ENCODE measurements around the gene PHF19.

PHF19 gene

DNA sequence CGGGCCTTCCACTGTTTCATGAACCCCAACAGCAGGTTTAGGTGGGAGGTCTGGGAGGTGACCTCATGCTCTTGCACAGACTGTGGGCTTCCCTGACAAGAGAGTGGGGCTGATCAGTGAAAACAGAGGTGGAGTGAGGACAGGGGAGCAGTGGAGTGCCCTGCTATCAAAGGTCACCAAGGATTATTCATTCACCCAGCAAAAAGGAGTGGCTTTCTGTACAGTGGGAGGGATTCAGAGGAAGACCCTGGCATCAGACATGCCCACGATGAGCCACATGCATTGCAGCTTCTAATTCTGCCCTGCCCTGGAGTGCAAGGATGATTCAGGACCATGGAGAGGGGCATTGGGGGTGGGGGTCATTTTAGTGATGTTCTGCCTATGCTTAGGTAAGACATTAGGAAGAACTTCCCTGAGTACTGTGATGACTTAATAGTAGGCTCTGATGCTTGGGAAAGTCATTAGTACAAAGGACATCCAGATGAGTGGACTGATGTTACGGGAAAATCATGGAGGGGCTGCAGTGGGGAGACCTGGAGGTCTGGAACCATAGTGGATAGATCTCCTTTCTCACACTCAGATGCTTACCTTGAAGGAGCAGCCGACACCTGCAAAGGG is 36.8 kb upstream of the PHF19 start:
- no peak for DNase-seq

DNA sequence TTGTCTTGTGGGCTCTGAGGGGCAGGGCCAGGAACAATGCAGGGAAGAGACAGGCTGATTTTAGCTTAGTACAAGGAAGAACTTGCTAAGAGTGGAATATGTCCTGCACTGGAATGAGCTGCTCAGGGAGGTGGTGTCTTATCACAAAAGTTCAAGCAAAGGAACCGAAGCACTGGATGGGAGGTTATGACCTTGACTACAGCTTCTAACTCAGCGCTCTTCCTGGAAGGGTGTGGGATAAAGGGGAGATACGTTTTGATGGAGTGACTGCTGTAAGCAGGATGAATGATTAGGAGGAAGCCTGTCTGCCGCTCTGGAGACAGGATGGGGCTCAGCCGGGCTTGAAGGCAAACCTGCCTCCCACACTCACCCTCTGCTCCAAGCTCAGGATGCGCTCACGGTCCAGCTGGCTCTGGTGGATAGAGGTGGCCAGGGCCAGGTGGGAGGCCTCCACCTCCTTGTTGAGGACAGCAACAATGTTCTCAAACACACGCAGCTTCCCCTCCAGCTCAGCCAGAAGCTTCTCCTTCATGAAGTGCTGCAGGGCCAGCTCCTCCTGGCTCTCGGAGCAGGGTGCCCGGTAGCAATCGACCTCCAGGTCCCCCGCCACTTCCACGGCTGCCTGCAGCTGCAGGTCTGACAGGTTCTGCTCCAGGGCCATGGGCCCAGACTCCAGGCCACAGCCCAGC is 36.1 kb upstream of the PHF19 start:
- no peak for DNase-seq

DNA sequence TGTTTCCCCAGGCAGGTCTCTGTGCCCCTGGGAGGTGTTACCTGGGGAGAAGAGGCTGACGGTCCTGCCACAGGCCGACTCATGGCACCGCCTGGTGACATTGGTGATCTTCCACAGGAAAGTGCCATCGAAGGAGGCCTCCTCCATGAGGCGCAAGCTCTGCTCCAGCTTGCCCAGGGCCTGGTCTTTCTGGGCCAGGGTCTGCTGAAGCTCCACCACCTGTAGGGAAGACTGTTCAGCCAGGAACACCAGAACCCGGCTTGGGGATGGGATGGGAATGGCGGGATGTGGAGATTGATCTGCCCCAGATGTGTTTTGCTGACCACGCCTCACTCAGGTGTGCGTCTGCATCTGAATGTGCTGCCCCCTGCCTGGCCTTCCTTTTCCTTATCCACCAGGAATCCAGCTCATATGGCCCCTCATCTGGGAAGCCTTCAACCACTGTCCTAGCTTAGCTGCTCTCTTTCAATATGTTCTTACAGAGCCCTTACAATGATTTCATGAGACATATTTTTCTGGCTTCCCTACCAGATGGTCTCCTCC is 34.4 kb upstream of the PHF19 start:
- DNase-seq, result no peak

DNA sequence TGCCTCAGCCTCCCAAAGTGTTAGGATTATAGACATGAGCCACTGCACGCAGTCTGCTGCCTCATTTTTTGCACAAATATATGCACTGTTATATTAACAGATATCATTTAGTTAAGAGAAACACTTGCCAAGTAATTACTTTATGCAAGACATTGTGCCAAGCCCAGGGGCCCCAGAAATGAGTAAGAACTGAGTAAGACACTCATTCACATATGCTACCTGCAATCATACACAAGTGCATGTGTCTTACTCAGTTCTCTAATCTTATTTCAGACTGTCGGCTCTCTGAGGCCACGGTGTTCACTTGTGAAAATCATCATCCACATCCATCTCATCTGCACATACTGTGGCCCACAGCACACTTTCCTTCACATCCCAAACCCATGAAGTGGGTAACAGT is 33.7 kb upstream of the PHF19 start:
- no peak for DNase-seq

DNA sequence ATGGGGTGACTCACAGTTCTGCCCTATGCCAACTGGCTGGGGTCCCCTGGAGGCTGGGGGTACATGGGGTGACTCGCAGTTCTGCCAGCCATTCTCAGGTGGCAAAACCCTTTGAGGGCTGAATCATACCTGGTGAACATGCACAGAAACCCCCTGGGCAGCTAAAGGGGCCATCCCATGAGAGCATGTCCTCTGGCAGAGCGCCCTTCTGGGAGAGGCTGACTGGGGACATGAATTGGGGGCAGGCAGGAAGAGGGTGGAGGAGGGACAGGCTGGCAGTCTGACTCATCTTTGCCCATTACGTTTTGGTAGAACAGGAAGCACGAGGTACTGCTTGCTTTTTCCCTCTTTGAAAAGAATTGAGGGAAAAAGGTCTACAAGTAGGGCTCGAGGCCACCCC is 32.9 kb upstream of the PHF19 start:
- no peak for DNase-seq

DNA sequence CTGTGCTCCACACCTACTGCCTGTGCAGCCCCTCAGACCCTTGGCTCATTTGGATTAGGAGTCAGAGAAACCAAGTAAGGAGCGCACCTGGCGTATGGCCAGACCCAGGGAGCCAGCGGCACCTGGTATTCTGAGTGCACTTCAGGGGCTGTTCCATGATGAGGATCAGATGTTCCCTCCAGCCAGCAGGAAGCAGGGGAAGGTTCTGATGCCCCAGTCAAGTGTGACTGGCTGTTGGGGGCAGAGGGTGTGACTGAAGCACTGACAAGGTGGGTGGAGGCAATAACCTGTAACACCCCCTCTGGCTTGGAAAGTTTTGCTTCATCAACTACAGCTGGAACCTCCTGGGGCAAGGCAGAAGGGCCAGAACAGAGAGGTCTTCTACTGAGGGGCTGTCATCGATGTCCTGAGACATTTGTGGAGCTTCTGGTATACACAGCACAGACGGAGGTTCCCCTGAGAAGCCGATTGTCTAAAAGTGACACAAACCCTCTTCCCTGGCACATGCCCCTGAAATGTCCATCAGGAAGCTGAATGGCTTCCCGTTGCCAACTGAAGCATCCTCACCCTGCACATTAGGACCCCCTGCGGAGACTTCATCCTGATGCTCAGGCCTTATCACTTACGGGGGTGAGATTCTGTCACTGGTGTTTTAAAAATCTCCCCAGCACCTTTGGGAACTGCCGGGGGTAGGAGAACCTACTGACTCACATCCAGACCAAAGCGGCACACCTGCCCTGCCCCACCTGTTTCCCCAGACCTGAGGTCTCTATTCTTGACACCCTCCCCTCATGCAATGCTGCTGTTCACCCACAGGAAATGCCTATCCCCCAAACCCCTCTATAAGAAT is 28.6 kb upstream of the PHF19 start:
- DNase-seq, result no peak

DNA sequence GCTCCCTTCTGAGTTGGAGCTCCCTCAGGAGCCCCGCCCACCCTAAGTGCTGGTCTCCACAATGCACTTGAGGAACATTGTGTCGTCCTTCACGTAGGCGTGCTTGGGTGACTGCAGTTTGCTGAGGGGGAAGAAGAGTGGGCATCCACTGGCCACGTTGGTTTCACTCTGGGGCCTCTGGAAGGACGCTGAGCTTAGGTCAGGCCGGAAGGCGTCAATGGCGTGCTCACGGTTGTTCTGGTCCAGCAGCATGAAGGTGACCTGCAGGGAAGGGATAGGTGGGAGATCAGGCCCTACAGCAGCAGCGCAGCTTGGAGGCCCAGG is 28.0 kb upstream of the PHF19 start:
- DNase-seq, result no peak

DNA sequence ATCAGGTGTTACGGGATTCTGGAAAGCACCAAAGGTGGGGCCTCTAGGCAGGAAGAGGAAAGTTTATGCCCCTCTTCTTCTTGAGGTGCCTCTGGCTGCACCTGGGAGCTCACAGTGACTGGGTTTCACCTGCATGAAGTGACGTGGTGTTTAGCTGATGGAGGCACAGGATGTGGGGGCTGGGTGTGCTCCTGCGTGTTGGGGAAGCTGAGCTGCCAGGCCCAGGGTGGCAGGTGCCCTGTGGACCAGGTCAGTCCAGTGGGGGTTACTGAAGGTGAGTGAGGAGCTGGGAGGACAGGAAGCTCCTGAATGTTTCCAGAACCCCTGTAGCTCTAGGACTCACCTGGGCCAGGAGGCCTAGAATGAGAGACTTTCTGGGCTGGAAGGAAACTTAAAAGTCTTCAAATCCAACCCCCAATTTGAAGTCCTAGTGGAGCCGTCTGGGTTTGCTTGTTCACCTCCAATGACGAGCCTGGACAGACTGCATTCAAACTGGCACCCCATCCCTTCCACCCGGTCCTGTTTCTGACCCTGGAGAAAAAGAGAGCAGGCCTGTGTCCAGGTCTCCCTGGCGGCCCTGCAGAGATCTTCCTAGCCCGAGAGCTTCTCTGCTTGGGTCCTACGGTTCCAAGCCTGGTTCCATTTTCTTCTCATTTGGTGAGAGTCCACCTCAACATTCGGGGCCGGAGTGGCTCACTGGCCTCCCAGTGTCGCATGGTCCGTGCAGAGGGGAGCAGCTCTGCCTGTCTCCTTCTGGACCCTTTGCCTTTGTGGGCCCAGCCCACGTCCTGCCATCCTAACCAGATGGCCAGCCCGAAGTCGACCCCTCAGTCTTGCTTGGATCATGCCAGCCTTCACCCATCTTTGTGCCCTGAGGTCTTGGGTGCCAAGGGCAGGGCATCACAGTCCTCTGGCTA is 27.3 kb upstream of the PHF19 start:
- no peak for DNase-seq

DNA sequence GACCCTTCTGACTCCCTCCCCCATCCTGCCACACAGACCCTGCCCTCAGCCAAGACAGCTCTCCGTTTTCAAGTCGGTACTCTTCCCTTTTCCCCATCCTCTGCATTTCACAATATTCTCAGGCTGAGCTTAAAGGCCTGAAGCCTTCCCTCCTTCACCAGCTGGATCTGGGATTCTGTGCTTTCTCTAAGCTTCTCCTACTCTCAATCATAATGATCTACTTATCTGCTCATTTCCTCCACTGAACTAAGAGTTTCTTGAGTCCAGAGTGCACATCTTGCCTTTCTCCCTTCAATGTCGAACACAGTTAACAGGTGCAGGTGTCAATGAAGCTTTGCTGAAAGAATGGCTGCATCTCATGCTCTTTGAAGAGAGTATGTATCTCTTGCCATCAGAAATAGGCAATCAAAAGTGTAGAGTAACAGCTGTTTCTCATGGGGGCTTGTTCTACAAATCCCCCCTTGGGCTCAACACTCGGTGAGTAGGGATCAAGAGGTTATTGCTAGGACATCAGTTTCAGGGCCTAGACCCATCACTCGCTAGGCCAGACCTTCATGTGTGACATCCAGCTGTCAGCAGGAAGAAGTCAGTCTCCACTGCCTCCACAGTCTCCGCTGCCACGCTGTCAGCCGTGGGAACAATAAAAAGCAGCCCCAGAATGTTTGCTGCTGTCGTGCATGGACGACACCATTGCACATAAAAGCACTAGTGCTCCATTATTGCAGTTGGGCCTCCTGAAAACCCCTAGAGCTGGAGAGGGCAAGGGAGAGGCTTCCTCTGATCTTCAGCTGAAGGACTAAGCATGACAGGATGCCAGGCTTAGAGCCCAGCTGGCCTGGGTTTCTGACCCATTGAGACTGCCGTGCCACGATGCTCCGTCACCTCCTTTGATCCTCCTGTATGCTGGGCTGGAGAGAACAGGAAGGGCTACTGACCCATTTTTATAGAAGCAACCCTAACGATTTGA is 25.9 kb upstream of the PHF19 start:
- no peak for DNase-seq

DNA sequence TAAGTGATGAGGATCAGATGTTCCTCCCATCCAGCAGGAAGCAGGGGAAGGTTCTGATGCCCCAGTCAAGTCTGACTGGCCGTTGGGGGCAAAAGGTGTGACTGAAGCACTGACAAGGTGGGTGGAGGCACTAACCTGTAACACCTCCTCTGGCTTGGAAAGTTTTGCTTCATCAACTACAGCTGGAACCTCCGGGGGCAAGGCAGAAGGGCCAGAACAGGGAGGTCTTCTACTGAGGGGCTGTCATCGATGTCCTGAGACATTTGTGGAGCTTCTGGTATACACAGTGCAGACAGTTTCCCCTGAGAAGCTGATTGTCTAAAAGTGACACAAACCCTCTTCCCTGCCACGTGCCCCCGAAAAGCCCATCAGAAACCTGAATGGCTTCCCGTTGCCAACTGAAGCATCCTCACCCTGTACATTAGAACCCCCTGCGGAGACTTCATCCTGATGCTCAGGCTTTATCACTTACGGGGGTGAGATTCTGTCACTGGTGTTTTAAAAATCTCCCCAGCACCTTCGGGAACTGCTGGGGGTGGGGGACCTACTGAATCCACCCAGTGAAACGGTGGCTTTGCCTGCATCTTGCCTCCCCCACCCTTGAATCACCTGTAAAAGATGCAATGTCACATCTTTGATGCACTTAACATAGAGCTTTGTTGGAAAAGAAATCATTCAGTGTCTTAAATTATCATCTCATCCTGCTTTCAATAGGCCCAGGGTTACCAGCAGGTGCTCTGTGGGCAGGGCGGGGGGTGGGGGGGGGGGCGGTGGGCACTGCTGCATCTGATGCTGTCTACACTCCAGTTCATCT is 25.0 kb upstream of the PHF19 start:
- DNase-seq, result peak; percentile 8

DNA sequence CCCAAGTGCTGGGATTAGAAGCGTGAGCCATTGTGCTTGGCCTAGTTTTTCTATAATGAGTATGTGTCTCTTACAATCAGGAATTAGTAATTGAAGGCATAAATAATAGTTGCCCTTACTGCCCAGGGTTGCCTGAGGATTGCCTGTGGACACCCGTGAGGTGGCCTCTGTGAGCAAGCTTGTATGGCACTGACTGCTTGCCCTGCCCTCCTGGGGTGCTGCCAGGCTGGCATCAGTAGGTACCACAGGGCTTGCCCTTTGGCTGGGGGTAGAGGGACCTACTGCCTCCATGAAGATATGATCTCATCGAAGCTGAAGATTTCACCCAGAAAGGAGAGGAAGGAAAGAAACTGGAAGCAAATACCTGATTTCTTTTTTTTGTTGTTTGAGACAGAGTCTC is 23.8 kb upstream of the PHF19 start:
- no peak for DNase-seq

DNA sequence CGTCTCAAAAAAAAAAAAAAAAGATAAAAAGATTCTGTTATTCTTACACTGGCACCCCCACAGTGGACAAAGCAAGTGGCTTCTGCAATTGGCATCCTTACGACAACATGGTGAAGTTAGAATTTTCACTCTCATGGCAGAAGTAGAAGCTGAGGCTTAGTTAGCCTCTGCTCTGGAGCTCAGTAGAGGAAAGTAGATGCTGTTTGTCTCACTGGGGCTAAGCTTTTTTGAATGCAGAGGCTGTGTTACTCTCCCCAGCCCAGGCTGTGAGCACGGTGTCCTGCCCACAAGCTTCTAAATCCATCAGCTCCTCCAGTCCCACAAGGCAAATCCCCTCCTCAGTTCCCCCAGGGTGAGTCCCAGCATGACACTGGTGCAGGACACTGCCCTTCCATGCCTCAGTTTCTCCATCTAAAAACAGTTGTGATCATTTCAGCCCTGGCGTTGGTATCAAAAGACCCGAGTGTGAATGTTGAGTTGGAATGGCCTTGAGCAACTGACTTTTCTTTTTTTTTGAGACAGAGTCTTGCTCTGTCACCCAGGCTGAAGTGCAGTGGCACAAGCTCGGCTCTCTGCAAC is 22.6 kb upstream of the PHF19 start:
- DNase-seq, result no peak

DNA sequence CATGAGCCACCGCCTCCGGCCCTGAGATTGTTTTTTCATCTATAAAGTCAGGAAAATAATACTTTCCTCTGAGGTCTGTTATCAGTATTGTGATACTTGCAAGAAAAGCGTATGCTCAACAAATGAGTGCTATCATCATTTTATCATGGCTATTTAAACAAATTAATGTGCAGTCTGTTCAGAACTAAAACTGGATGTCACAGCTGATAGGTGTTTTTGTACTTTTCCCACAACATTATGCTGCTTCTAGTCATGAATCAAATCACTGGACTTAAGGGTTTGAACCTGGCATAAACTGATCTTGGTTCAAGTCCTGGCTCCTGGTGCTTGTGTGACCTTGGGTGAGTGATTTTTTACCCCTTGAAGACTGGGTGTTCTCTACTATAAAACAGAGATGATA is 21.4 kb upstream of the PHF19 start:
- no peak for DNase-seq

DNA sequence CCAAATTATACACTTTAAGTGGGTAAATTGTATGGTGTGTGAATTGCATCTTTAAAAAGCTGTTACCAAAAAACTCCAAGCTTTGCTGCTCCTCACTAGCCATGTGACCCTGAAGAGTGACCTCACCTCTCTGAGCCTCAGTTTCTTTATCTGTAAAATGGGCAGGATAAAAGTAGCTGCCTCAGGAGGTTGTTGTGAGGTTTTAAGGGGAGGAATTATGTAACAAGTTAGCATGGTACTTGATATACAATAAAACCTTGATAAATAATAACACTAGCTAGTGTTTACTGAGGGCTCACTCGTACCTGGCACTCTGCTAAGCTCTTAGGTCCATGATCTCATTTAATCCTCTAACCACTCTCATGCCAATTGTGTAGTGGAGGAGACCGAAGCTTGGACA is 19.0 kb upstream of the PHF19 start:
- DNase-seq, result no peak

DNA sequence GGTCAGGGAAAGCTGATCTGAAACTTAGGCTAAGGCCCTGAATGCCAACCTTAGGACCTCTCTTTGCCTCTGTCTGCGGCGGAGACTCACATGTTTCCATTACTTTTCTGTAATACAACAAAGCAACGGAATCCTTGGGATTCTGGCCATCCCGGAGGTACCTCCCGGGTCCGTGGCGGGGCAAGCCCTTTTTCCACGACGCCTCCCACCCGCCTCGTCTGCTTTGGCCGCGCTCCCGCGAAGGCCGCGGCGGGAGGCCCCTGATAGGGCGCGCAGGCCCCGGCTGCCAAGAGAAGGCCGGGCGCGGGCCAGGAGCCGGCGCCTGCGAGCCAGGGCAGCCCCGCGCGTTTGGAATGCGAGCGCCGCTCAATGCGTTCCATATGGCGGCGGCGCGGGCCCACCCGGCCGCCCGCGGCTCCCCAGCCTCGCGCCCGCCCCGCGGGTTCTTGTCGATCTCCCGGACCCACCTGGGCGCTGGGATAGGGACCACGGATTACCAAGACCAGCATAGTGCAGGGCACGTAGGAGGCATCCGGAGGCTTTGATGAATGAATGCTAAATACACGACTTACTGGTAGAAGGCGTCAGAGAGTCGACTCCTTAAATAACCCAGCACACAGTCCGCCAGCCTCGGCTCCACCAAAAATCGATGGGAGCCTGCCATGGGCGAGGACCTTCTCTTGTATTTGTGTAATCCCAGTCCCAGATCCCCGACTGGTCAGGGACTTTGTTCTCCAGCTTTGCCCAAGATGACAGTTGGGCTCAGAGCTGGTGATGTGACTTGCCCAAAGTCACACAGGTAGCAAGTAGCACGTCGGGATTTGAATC is 17.5 kb upstream of the PHF19 start:
- DNase-seq, result no peak

DNA sequence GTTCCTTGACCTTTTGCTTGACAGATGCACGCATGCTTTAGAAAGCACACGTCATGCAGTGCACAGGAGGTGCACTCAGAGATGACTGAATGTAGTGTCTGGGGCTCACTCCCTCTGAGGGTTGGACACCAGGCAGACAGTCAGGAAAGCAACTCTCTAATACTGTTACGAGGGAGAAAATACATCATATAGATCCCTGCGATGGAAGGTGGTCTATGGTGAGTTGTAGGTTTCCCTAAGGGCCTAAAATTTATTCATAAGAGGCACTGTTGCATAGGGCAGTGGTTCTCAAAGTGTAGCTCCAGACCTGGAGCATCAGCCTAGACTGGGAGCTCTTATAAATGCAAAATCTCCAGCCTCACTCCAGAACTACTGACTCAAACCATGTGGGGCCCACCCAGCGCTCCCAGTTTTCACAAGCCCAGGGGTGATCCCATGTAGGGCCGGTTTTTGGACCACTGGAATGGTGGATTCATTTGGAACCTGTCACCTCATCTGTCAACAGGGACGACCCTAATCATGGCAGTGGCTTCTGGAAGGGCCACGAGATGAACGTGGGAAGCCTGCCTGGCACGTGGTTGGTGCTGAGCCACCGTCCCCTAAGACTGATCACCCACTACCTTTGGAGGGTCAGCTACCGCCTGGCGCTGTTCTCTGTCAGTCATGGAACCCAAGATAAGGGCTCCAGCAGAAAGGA is 16.8 kb upstream of the PHF19 start:
- DNase-seq, result no peak

DNA sequence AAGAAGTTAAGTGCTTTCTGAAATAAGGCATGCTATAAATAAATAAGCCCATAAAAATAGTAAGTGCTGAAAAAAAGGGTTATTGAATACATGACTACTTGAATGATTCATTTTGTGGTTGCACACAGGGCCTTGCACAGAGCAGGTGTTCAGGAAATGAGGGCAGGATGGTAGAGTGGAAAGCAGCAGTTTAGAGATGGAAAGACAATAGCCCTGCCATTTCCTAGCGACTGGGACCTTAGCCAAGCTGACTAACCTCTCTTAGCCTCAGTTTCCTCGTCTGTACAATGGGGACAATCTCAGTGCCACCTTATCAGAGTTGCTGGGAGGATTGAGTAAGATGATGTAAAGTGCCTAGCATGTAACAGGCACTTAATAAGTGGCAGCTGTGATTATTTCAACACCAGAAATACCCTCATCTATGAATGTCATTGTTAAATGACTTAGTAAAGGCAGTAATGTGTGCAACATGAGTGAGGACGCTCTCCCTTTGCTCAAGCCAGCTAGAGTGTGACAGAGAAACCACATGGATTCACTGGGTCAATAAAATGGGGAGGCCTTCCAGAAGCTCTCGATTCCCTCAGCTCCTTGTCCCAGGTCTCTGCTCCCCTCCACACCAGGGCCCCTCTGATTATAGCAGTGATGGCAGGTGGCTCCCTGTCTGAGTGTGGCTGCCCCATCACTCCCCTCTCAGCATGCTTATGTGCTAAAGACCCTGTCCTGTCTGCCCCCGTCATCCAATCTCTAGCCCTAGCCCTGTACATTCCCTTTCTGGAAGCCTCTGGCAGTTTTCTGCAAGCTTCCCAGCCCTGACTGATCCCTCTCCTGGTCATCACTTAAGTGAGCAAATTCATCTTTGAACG is 16.0 kb upstream of the PHF19 start:
- peak; percentile 53 for DNase-seq

Data from NCI-H1436 (cell line).